ENCODE results near the gene C15orf62.

The C15orf62 gene

DNA sequence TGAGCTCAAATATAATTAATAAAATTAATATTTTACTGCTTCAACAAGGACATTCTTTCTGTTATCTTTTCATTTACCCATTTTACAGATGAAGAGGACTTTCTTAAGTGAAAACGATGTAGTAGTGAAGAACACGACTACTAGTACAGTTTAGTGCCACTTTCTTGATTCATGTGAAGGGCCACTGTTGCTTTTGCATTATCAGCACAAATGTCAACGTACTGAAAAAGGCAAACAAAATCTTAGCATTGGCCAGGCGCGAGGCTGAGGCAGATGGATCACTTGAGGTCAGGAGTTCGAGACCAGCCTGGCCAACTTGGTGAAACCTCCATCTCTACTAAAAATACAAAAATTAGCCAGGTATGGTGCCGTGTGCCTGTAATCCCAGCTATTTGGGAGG lies 49.3 kb downstream of the C15orf62 start:
- no peak for DNase-seq (ENCODE audit: extremely low read depth, low read depth)
- TF ChIP-seq, protein P1, sequence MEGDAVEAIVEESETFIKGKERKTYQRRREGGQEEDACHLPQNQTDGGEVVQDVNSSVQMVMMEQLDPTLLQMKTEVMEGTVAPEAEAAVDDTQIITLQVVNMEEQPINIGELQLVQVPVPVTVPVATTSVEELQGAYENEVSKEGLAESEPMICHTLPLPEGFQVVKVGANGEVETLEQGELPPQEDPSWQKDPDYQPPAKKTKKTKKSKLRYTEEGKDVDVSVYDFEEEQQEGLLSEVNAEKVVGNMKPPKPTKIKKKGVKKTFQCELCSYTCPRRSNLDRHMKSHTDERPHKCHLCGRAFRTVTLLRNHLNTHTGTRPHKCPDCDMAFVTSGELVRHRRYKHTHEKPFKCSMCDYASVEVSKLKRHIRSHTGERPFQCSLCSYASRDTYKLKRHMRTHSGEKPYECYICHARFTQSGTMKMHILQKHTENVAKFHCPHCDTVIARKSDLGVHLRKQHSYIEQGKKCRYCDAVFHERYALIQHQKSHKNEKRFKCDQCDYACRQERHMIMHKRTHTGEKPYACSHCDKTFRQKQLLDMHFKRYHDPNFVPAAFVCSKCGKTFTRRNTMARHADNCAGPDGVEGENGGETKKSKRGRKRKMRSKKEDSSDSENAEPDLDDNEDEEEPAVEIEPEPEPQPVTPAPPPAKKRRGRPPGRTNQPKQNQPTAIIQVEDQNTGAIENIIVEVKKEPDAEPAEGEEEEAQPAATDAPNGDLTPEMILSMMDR (IDR thresholded peaks at IDR 0.05; ENCODE audit: low read depth, low read length): no peak

GRCh38 chr15:40821195-40821594 lies 51.4 kb downstream of the C15orf62 start:
- no peak for DNase-seq (ENCODE audit: extremely low read depth, low read depth)
- TF ChIP-seq, protein P1 (IDR thresholded peaks at IDR 0.05; ENCODE audit: low read depth, low read length): no peak
